RKO (cell line): ENCODE results near the gene KCND3.
"Not testable (repeated sequence)": the region's sequence is repeated elsewhere in the genome, so short reads cannot be mapped to it uniquely, and the experiment has no call there.

Source experiments
- DNase-seq: peaks from one replicate; pipeline ENCODE4 v3.0.0-alpha.2; 2016; ENCODE audit warnings: low spot score

KCND3 gene

DNA sequence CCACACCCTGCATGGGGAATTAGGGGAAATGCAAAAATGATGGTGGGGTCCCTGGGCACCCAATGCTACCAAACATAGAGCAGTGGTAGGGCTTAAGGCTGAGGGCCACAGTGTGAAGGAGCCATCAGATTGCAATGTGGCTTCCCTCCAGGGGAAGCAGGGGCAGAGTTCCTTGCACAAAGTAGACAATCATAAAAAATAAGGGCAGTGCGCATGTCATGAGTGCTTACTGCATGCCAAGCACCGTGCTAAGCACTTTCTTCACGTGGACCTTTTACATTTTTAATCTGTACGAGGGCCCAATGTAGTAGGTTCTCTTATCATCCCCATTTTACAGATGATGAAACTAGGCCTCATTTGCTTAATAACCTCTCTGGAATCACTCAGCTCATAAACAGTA lies 177.2 kb downstream of the KCND3 start:
- DNase-seq, result no peak

DNA sequence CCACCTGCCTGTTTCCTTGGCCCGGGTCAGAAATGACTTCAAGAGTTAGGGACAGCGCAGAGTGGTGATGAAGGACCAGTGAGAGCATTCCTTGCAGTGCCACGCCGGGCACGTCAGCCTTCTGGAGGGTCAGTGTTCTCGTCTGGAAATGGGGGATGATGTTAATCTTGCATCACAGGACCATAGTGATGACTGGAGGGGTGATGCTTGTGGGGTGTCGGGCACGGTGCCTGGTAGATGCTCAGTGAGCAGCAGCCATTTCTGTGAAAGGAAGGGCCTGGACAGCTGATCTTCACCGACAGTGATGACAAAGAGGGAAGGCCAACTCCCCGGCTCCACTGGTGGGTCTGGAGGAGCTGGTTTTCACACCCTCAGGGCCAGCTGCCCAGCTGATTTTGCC lies 177.6 kb downstream of the KCND3 start:
- DNase-seq, result no peak

DNA sequence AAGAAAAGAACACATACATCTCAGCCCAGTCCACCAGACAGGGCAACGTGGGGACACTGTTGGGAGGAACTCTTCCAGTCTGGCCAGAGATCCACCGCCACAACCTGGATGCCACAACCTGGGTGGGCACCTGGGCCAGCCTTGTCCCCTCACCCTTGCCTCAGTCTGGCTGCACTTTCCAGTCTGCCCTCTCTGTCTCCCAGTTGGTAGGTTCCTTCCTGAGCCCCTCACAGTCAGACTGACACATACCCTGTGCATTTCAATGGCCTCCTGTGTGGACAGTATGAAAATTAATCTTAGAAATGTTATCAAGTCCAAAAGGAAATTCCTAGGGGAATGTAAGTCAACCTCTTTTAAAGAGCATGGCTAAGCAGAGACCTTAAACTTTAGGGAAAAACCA lies 184.2 kb downstream of the KCND3 start:
- DNase-seq, result no peak

DNA sequence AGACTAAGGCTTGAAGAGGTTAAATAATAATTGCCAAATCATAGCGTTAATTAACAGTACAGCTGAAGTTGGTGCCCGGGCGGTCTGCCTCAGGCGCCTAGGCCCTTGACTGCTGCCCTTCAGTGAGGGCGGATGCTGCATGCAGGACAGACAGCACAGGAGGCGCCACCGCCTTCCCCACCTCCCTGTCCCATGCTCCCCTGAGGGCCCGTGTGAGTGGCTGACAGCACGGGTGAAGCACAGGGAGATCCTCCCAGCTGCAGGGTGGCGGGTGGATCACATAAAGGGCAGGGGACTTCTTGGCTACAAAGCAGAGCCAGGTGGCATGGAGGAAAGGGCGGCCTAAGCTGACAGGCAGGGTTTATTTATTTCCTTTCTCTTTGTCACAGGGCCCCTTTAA lies 184.7 kb downstream of the KCND3 start:
- no peak for DNase-seq

DNA sequence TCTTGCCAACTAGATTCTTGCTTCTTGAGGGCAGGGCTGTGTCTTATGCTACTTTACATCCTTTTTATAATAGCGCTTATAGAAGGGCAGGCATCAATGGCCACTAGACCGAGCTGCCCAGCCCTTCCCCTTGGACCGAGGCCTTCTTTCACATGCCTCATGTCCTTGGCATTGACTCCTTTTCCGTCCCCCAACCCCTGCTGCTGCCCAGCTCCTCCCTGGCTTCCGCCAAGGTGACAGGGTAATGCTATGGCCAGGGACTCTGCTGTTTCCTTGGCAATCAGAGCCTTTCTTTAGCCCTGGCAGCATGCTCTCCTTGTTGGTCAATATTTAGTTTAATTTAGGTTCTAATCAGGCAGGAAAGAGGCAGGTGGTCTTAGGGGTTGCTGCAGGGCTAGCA lies 185.5 kb downstream of the KCND3 start:
- DNase-seq, result no peak

DNA sequence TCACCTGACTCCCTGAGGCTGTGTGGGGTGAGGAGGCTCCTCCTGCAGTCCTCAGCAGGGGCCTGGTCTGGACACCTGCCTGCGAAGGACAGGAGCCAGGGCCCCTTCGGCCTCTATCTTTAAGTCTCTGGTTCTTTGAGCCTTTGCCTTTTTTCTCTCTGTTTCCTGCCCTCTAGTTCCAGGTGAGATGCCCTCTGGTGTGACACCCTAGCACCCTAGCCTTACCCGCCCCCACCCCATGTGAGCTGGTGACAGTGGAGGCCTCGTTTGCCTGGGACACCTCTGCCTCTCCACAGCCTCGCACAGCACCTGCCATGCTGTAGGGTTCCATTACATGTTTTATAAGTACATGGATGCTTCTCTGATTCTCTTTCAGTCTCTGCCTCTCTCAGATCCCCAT lies 186.5 kb downstream of the KCND3 start:
- DNase-seq, result no peak

DNA sequence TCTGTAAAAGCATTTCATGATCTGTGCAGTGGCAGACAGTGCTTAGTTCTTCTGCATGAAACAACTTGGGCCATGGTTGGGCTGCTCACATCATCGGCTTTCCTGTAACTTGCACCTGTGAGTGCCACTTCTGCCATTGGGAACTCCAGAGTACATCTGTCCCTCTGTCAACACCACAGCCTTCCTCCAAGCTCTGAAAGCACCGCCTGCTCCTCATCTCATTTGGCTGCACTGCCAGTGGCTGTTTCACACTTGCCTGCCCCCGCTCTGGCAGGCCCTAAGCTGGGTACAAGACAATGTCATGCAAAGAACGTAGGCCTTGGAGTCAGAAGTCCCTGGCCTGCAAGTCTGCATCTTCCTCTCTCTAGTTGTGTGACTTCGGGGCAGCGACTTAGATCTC lies 187.4 kb downstream of the KCND3 start:
- DNase-seq, result no peak

DNA sequence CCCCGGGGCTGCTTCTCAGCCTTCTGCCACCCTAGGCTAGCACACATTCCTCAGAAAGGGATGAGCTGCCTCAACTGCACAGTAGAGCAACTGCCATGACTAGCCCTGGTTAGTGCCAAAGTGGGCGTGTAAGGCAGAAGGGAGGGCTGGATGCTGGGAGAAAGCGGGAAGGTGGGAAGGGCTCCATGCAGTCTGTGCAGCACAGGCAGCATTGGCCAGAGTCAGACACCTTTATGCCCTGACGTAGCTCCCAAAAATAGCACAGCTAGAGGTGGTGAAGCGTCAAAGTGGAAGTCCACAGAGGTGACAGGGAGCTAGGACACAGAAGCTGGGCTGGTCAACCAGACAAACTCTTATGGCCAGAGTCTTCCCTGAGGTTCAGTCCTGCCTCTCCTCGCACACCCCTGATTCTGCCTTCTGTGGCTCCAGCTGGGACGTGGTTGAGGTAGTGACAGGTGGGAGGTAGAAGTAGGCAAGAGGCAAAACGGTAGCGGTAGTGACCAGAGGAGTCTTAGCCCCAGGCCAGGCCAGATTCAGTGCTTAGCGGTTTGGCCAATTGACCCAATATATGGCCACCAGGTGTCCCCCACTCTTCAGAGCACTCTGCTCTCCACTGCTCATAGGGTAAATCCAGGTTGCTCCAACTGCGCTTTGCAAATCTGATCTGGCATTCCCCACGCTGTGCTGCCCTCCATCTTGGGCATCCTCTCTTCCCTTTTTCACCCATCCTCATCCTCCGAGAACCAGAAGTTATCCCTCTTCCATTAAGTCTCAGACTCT lies 188.2 kb downstream of the KCND3 start:
- DNase-seq, result no peak

DNA sequence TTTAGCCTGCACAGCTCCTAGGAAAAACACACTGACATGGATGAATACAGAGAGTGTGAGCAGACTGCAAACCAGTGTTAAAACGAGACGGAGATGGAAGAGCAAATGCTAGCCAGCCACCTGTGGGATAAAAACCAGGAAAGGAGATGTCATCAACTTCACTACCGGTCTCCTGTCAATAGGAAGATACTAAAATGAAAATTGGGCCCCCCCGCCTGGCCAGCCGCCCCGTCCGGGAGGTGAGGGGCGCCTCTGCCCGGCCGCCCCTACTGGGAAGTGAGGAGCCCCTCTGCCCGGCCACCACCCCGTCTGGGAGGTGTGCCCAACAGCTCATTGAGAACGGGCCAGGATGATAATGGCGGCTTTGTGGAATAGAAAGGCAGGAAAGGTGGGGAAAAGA lies 189.7 kb downstream of the KCND3 start:
- DNase-seq, result not testable (repeated sequence)

DNA sequence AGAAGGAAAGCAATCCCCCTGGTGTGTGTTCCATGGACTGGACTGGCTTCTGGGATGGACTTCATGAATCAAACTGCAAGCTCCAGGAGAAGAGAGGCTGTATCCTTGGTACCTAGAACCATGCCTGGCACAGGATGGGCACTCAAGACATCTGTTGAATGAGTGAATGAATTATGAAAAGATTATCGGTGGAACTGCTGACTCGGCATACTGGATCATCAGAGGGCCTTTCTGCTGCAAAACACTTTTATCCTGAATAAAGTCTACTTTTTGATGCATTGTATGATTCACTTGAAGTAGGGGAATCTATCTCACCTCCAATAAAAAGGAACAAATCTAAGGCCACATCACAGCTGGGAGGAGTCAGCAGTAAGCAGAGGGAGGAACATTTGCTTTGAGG lies 190.9 kb downstream of the KCND3 start:
- DNase-seq, result no peak

DNA sequence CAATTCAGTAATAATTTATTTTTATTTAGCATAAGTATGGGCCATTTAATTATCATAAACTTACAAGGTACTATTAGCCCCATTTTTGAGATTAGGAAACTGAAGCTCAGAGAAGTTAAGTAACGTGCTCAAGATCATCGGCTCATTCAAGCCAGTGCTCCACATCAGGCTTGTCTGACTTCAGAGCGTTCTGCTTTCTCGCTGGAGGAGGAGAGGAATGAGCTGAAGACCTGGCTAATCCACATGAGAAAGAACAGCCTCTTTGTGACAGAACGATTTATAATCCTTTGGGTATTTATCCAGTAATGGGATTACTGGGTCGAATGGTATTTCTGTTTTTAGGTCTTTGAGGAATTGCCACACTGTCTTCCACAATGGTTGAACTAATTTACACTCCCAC lies 194.1 kb downstream of the KCND3 start:
- no peak for DNase-seq

DNA sequence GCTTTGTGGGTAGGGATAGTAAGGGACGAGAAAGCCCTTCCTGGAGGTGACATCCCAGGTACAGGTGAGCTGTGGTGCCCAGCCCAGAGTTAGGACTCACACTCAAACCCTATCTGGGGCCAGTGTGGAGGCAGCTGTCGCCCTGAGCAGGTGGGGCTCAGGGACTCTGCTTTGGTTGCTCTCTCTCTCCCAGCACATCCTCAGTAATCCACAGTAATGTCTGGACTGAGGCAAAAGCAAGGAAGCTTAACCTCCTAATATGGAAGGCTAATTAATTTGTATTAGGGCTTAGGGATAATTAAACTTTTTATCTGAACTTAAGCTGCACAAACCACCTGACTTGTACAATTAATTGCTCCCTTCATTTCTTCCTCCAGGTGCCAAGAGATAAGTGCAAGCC lies 195.5 kb downstream of the KCND3 start:
- no peak for DNase-seq

DNA sequence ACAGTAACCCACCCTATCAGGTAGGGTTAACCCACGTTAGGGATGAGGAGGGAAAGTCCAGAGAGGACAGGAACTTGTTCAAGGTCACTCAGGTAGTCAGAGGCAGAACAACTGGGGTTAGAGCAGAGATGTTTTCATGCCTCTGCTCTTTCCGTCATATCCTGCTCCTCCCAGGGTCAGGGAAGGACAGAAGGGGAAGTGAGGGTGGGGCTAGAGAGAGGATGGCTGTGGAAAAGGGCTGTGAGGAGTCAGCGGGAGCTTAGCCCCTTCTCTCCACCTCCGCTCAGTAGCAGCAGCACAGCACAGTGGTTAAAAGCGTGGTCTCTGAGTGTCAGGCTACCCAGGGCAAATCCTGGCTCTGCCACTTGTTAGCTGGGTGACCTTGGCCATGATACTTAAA lies 197.2 kb downstream of the KCND3 start:
- no peak for DNase-seq

DNA sequence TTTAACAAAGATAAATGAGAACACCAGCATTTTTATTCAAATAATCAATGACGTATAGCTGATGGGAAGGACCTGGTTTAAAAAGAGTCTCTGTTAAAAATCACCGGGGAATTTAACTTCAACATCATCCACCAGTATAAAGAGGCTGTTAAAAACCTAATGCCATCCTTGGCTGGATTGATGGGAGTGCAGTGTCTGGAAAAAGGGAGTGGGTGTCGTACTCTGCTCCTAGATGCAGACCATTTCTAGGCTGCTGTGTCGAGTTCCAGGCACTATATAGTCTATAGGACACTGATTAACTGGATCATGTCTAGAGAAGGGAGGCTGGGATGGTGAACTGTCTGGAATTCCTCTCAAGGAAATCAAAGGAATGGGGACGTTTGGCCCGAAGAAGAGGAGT lies 197.7 kb downstream of the KCND3 start:
- DNase-seq, result no peak

DNA sequence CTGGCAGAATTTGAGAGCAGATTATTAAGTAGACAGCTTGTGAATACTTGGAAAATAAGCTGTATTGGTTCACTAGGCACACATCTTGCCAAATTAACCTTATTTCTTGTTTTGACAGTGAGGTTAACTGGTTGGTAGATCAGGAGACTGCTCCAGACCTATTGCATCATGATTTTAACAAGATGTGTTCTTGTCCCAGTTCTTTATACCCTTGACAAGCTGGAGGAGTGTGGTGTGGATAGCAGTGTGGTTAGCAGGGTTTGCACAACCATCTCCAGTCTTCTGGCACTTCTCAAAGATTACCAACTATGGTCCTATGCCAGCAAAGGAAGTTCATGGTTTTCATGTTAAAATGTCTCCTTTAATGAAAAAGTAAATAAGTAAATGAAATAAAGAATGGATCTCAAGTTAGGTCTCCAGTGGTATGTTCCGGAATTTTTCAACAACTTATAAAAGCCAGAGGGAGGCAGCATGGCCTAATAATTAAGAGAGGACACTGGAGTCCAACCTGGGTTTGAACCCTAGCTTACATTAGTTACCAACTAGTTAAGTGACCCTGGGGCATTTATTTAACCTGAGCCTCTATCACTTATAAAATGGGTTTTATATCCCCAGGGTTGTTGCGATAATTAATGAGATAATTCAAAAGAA lies 199.7 kb downstream of the KCND3 start:
- DNase-seq, result no peak

DNA sequence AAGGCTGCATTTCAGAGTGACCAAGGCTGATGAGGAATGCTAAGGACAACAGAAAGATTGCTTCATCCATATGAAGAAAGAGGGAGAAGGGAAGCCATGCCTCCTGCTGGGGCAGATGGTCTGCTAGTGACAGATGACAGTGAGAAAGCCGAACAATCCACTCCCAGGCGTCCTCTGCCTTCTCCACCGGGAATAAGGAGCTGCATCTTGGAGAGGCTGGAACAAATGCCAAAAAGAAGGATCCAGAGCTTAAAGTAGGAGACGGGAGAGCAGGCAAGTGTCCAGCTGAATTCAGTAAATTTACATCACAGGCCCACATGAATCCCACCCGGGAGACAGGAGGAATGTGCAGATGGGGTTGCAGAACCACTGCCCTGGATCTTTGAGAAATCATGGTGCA lies 200.3 kb downstream of the KCND3 start:
- DNase-seq, result no peak

DNA sequence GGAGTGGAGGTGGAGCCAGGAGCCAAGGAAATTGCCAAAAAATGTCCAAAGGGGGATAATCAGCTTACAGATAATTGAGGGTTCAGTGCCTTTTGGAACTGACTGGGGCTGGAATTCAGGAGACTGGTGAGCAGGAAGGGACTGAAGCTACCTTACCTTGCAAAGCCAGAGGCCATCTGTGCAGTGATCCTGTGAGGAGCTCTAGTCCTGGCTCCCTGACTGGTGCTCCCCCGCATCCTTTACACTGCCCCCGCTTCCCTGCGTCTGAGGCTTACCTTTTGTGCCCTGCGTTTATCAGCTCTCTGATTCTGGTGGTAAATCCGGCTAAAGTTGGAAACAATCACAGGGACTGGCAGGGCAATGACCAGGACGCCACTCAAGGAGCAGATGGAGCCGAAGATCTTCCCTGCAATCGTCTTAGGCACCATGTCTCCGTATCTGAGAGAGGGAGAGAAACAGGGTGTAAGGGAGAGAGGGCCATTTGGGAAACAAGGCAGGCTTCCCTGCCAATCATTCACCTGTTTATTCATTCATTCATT lies 202.7 kb downstream of the KCND3 start:
- no peak for DNase-seq

DNA sequence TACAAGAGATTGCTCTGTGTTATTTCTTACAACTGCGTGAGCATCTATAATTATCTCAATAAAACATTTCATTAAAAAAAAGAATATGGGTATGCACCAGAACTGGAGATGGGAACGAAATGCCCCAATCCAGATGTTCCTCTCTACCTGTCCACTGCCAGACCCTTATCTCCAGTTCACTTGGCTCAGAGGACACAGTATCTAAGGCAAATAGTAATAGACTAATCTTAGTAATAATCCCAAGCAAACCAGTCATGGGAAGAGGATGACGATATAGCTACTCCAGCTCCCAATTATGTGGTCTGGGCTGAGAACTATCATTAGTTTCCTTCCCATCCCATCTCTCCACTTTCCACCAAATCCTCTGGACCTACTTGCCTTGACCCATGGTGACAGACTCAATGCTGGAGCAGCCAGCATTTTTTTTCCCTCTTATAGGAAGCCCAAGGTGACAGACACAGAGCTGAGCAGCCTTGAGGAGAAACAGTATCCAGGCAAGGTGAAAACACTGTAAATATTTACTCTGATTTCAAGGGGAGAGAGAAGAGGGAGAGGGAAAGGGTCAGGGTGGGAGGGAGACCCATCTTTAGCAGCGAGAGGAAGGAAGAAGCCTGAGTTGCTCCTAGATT lies 205.1 kb downstream of the KCND3 start:
- no peak for DNase-seq

DNA sequence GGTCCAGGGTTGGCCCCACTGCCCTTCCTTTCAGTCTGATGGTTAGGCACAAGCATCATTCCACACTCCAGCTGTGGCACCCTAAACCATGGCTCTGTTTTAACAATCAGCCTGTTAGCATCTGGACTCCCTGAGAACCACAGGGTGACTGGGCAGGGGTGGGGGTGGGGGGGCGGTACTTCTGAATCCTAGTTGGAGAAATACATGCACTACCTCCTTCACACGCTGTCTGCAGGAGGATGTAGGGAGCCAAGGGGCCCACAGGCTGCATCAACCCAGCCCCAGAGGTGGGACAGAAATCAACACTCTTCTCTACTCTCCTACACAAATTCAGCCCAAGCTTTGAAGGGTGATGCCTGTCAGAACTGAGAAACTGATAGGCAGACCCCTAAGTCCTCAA lies 209.9 kb downstream of the KCND3 start:
- no peak for DNase-seq

DNA sequence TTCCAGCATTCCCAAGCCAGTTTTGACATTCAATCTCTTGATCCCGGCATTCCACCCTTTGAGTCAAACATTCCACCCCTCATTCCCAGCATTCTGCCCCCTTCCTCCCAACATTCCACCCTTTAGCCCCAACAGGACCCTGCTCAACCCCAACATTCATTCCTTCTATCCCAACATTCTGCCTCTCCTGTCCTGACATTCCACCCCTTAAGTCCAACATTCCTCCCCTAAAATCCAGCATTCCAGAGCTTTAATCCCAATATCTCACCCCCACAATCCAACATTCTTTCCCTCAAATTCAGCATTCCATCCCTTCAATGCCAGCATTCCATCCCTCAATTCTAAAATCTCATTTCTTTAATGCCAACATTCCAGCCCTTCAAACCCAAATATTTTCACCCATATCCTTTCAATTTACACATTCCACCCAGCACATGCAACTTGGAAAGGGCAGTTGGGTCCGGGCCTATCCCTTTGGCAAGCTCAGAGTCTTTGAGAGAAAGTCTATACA lies 210.9 kb downstream of the KCND3 start:
- DNase-seq, result no peak

DNA sequence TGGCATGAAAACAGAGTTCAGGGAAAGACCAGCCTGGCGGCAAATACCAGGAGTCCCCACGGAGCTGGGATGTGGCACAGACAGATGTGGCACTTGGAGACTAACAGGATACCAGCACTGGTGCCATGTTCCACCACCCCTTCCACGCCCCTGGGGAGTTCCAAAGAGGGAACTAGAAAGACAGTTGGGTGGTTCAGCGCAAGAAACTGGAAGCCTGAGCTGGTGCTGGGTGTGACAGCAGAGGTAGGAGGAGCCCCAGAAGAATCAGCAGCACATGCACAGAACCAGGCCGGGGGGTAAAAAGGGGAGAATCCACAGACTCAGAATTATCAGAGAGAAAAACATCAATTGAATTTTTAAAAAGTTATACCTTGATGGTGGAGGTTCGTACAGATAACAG lies 211.4 kb downstream of the KCND3 start:
- no peak for DNase-seq

DNA sequence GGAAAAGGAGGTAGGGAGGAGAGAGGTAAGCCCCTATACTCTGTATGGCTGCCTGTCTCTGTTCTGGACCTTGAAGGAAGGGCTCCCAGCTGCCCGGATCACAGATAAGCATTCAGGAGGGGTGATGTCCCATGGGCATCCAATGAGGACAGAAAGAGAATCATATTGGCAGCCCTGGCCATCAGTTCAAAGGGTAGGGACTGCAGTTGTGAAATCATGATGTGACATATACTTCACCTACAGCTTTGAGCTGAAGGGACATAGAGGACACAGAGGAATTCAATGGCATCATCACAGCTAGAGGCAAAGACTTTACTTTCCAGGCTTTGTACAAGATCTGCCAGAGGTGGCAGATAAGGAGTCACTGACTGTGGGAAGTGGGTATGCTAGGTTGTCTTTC lies 212.2 kb downstream of the KCND3 start:
- DNase-seq, result no peak

DNA sequence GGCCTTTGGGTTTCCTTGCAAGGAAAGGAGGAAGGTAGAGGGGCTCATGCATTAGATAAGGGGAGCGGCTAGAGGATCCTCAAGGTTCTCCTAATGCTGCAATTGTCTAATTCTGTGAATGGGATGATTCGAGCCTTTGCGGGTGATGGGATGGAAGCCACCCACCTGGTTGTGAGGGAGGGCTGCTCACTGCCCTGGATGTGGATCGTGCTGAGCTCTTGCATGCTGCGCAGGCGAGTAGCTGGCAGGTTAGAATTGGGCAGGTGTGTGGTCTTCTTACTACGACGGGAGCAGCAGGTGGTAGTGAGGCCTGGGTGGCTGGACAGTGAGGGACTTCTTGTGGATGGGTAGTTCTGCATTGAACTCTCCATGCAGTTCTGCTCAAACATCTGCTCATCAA lies 212.6 kb downstream of the KCND3 start:
- no peak for DNase-seq
